ENCODE measurements around the gene ATP6V0A1. TPM values are rescaled to one million over a fixed set of nuclear protein-coding genes. Genes with fewer than 3 reads are reported as not detected.

ATP6V0A1 gene
- total RNA-seq, 3 donors from 2014 or later, result 88.5 to 105 (median 95.6) TPM

- no peak for TF ChIP-seq CTCF (IDR thresholded peaks at IDR 0.05)
- ATAC-seq, result no peak
- DNase-seq, result peak in 1 of 3 donors; percentile 19
- Histone ChIP-seq H3K4me1 (ENCODE audit: low read depth) (peaks cover 41% of the 10 kb centered on the region), H3K36me3 (ENCODE audit: low read depth) (no peaks in the 10 kb centered on the region), H3K9me3 (no peaks in the 10 kb centered on the region), H3K4me3 (no peak overlapping the region)
- intact Hi-C loops (cut with DNase I, micrococcal nuclease), result no loop called here
These were observed 106.3 kb downstream of the ATP6V0A1 start for GRCh38 chr17:42564815-42565522.

GRCh38 chr17:42565523-42566214 lies 107.0 kb downstream of the ATP6V0A1 start:
- peaks cover 40% of the 10 kb centered on the region for H3K4me1 ChIP-seq (ENCODE audit: low read depth)
- H3K4me3 ChIP-seq, result no peak overlapping the region
- no peaks in the 10 kb centered on the region for H3K36me3 ChIP-seq (ENCODE audit: low read depth)
- intact Hi-C loops (cut with DNase I, micrococcal nuclease), result no loop called here
- no peak for TF ChIP-seq CTCF (IDR thresholded peaks at IDR 0.05)
- no peak for ATAC-seq
- no peaks in the 10 kb centered on the region for H3K9me3 ChIP-seq
- DNase-seq, result peak in 1 of 3 donors; percentile 36

GRCh38 chr17:42566215-42566882 lies 107.7 kb downstream of the ATP6V0A1 start:
- H3K36me3 ChIP-seq (ENCODE audit: low read depth), result no peaks in the 10 kb centered on the region
- DNase-seq (no peak), ATAC-seq (no peak)
- no peak for TF ChIP-seq CTCF (IDR thresholded peaks at IDR 0.05)
- H3K4me3 ChIP-seq, result no peak overlapping the region
- H3K4me1 ChIP-seq (ENCODE audit: low read depth), result peaks cover 40% of the 10 kb centered on the region
- H3K9me3 ChIP-seq, result no peaks in the 10 kb centered on the region
- intact Hi-C loops (cut with DNase I, micrococcal nuclease), result no loop called here

- no peak for TF ChIP-seq CTCF (IDR thresholded peaks at IDR 0.05)
- ATAC-seq, result peak; percentile 83
- H3K4me3 ChIP-seq, result peak within 1 kb of the TSS; percentile 84
- H3K9me3 ChIP-seq, result no peaks in the 10 kb centered on the region
- intact Hi-C loops (cut with DNase I, micrococcal nuclease), result no loop called here
- H3K36me3 ChIP-seq (ENCODE audit: low read depth), result peaks cover 4% of the 10 kb centered on the region
- peaks cover 40% of the 10 kb centered on the region for H3K4me1 ChIP-seq (ENCODE audit: low read depth)
- DNase-seq, result peak; percentile 95 to 97 (median 96)
These were observed 108.3 kb downstream of the ATP6V0A1 start, which contains the start of gene MLX for GRCh38 chr17:42566883-42567573. TSS of gene MLX (plus strand) at chr17:42567100. CDS start at chr17:42567125, 25 bp downstream.

- peaks cover 33% of the 10 kb centered on the region for H3K4me1 ChIP-seq (ENCODE audit: low read depth)
- ATAC-seq (no peak), DNase-seq (peak in 1 of 3 donors; percentile 21)
- intact Hi-C loops (cut with DNase I, micrococcal nuclease), result no loop called here
- no peak for TF ChIP-seq CTCF (IDR thresholded peaks at IDR 0.05)
- H3K9me3 ChIP-seq, result no peaks in the 10 kb centered on the region
- H3K36me3 ChIP-seq (ENCODE audit: low read depth), result peaks cover 16% of the 10 kb centered on the region
- H3K4me3 ChIP-seq, result no peak overlapping the region
These were observed 109.8 kb downstream of the ATP6V0A1 start for GRCh38 chr17:42568341-42569111.

Measured in mucosa of descending colon (tissue), 3 donors.